HepG2 (cell line): Measurements from ENCODE around the gene RIPOR1. TPM values are rescaled to one million over a fixed set of nuclear protein-coding genes. Genes with fewer than 3 reads are reported as not detected.
A peak's percentile ranks its signal among the peaks of the same experiment; 100 is the strongest.

Experiments
- CC2D1A ChIP-seq: sonication (generic); formaldehyde crosslinking; IDR thresholded peaks from 2 replicates; pipeline ENCODE4 v1.8.1; 2023; ENCODE audit warnings: mild to moderate bottlenecking, missing genetic modification reagents
- CENPT ChIP-seq: sonication (generic); formaldehyde crosslinking; IDR thresholded peaks from 2 replicates; pipeline ENCODE4 v1.8.0; 2022; ENCODE audit warnings: low read depth, mild to moderate bottlenecking, moderate library complexity, missing genetic modification reagents
- ETV6 ChIP-seq: sonication (generic); formaldehyde crosslinking; conservative IDR thresholded peaks from 2 replicates; pipeline ENCODE4 v1.4.0; 2020; ENCODE audit warnings: missing genetic modification reagents
- GATAD2A ChIP-seq: IDR thresholded peaks from 2 replicates; pipeline ENCODE4 v1.6.1; 2016
- JARID2 ChIP-seq: sonication (generic); formaldehyde crosslinking; IDR thresholded peaks from 2 replicates; pipeline ENCODE4 v1.8.1; 2023; ENCODE audit warnings: missing genetic modification reagents, inconsistent platforms; ENCODE audit not compliant: insufficient replicate concordance
- MAZ ChIP-seq, 2 experiments: sonication (generic) in 1 of 2; formaldehyde crosslinking in 1 of 2; IDR thresholded peaks; 2 replicates each; pipeline versions ENCODE4 v1.5.0 to v1.6.1; 2012 to 2020; ENCODE audit warnings: low read depth in 2 of 2, mild to moderate bottlenecking in 2 of 2, borderline replicate concordance in 1 of 2, improper control_type of control experiment in 1 of 2, low read length in 1 of 2, missing genetic modification reagents in 1 of 2, moderate library complexity in 1 of 2
- MYNN ChIP-seq: sonication (generic); formaldehyde crosslinking; IDR thresholded peaks from 2 replicates; pipeline ENCODE4 v1.4.0; 2020; ENCODE audit warnings: mild to moderate bottlenecking, low read depth, missing genetic modification reagents
- PAF1 ChIP-seq: IDR thresholded peaks from 2 replicates; pipeline ENCODE4 v1.6.1; 2016; ENCODE audit warnings: missing genetic modification reagents, missing compliant biosample characterization
- SYNCRIP ChIP-seq: fragments of 200-400 bp; formaldehyde crosslinking; IDR thresholded peaks from 2 replicates; pipeline ENCODE4 v1.6.1; 2018; ENCODE audit warnings: mild to moderate bottlenecking, low read depth, low read length; ENCODE audit not compliant: insufficient read depth
- TCF7 ChIP-seq: sonication (generic); IDR thresholded peaks from 2 replicates; pipeline ENCODE4 v1.6.1; 2016; ENCODE audit warnings: antibody characterized with exemption, low read depth
- ZFP36L1 ChIP-seq: sonication (generic); formaldehyde crosslinking; IDR thresholded peaks from 2 replicates; pipeline ENCODE4 v1.8.0; 2022; ENCODE audit warnings: mild to moderate bottlenecking, missing genetic modification reagents, moderate library complexity
- ZNF564 ChIP-seq: sonication (generic); formaldehyde crosslinking; IDR thresholded peaks from 2 replicates; pipeline ENCODE4 v1.8.1; 2023; ENCODE audit warnings: mild to moderate bottlenecking, missing genetic modification reagents
- ZNF724P ChIP-seq: sonication (generic); formaldehyde crosslinking; IDR thresholded peaks from 2 replicates; pipeline ENCODE4 v1.8.0; 2022; ENCODE audit warnings: missing genetic modification reagents, borderline replicate concordance
- ZNF775 ChIP-seq: sonication (generic); formaldehyde crosslinking; IDR thresholded peaks from 2 replicates; pipeline ENCODE4 v1.4.0; 2020; ENCODE audit warnings: missing genetic modification reagents, mild to moderate bottlenecking, moderate library complexity, borderline replicate concordance
- ZNF792 ChIP-seq: IDR thresholded peaks from 2 replicates; pipeline ENCODE4 v1.6.1; 2016
- ZNF850 ChIP-seq: sonication (generic); formaldehyde crosslinking; conservative IDR thresholded peaks from 2 replicates; pipeline ENCODE4 v1.9.0; 2021; ENCODE audit warnings: mild to moderate bottlenecking, missing genetic modification reagents
- ZSCAN9 ChIP-seq: IDR thresholded peaks from 2 replicates; pipeline ENCODE4 v1.6.1; 2016; ENCODE audit warnings: borderline replicate concordance
- polyA plus RNA-seq, 8 experiments: library from polyadenylated mRNA; depleted of rRNA in 3 of 8; stranded (reverse) in 7 of 8; unstranded in 1 of 8; fragments of >200 nt; fragmentation: Illumina TruSeq in 4 of 8; extraction: Trizol in 4 of 8; gene quantifications; 2 replicates each; pipeline versions ENCODE4 v1.2.1 to v1.2.3, GENCODE V29; 2011 to 2016; ENCODE audit warnings: low read depth in 4 of 8, missing spikeins in 1 of 8, mixed read lengths in 1 of 8; ENCODE audit not compliant: insufficient read depth in 1 of 8
- total RNA-seq, 5 experiments: library from RNA; depleted of rRNA; stranded (reverse); fragments of >200 nt; fragmentation: Illumina TruSeq; extraction: Trizol; gene quantifications; 2 replicates each; pipeline ENCODE4 v1.2.3, GENCODE V29; 2016; ENCODE audit warnings: low read depth in 1 of 5
- TF ChIP-seq, protein P1 (sequence below): sonication (generic); formaldehyde crosslinking; IDR thresholded peaks from 2 replicates; pipeline ENCODE4 v1.4.0; 2020; ENCODE audit warnings: low read depth, mild to moderate bottlenecking, missing genetic modification reagents
- TF ChIP-seq, protein P2 (sequence below): sonication (generic); formaldehyde crosslinking; IDR thresholded peaks from 2 replicates; pipeline ENCODE4 v1.8.0; 2022; ENCODE audit warnings: mild to moderate bottlenecking, missing genetic modification reagents; ENCODE audit not compliant: insufficient replicate concordance
- TF ChIP-seq, protein P3 (sequence below): fragments of 450-650 bp; IDR thresholded peaks from 2 replicates; pipeline ENCODE4 v1.6.1; 2017; ENCODE audit warnings: mild to moderate bottlenecking
- TF ChIP-seq, protein P4 (sequence below): fragments of 450-650 bp; IDR thresholded peaks from 2 replicates; pipeline ENCODE4 v1.6.1; 2017
- TF ChIP-seq, protein P5 (sequence below): sonication (generic); formaldehyde crosslinking; IDR thresholded peaks from 2 replicates; pipeline ENCODE4 v1.8.0; 2023; ENCODE audit warnings: mild to moderate bottlenecking, missing genetic modification reagents

RIPOR1 gene
- total and polyA plus RNA-seq, 2 of the 13 experiments (the other 11 are each of a cell fraction or from before 2014, with no cell fraction given): 4.6 to 8.1 TPM

DNA sequence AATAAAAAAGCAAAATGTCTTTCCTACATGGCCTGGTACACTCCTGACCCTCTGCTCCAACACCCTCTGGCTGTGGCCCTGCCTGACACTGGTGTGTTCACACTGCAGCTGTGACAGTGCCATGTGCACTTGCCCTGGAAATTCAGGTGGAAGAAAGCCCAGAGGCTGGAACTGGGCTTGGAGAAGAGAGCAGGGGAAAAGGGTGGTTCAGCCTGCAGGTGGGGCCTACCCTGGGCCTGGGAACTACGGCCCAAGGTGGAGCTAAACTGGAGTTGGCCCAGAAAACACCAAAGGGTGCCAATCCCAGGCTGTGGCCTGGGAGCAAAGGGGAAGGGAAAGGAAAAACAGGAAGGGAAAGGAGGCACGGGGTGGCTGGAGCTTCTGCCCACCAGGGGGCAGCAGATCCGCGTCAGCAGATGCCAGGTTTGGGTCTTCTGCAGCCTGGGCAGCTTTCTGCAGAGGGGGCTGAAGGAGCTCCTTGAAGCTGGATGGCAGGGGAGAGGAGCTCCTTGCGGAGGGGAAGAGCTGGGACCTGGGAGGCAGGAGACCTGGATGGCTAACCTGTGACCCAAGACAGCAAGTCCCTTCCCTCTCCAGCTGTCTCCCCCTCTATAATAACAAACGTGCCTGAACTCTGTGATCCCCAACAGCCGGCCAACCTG, 18.3 kb downstream of the RIPOR1 start (continued):
- TF ChIP-seq SYNCRIP: no peak
- no peak for TF ChIP-seq PAF1 (CRISPR knock-in tag)
- TF ChIP-seq ZNF792 (CRISPR knock-in tag): no peak
- no peak for TF ChIP-seq ETV6
- TF ChIP-seq, protein P1, sequence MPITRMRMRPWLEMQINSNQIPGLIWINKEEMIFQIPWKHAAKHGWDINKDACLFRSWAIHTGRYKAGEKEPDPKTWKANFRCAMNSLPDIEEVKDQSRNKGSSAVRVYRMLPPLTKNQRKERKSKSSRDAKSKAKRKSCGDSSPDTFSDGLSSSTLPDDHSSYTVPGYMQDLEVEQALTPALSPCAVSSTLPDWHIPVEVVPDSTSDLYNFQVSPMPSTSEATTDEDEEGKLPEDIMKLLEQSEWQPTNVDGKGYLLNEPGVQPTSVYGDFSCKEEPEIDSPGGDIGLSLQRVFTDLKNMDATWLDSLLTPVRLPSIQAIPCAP (CRISPR knock-in tag): no peak
- TF ChIP-seq ZFP36L1 (CRISPR knock-in tag): no peak
- no peak for TF ChIP-seq MYNN (CRISPR knock-in tag)
- no peak for TF ChIP-seq ZNF850 (CRISPR knock-in tag)
- TF ChIP-seq, protein P2, sequence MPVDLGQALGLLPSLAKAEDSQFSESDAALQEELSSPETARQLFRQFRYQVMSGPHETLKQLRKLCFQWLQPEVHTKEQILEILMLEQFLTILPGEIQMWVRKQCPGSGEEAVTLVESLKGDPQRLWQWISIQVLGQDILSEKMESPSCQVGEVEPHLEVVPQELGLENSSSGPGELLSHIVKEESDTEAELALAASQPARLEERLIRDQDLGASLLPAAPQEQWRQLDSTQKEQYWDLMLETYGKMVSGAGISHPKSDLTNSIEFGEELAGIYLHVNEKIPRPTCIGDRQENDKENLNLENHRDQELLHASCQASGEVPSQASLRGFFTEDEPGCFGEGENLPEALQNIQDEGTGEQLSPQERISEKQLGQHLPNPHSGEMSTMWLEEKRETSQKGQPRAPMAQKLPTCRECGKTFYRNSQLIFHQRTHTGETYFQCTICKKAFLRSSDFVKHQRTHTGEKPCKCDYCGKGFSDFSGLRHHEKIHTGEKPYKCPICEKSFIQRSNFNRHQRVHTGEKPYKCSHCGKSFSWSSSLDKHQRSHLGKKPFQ (CRISPR knock-in tag): no peak
- TF ChIP-seq JARID2 (CRISPR knock-in tag): no peak
- TF ChIP-seq TCF7: no peak
- TF ChIP-seq, protein P3, sequence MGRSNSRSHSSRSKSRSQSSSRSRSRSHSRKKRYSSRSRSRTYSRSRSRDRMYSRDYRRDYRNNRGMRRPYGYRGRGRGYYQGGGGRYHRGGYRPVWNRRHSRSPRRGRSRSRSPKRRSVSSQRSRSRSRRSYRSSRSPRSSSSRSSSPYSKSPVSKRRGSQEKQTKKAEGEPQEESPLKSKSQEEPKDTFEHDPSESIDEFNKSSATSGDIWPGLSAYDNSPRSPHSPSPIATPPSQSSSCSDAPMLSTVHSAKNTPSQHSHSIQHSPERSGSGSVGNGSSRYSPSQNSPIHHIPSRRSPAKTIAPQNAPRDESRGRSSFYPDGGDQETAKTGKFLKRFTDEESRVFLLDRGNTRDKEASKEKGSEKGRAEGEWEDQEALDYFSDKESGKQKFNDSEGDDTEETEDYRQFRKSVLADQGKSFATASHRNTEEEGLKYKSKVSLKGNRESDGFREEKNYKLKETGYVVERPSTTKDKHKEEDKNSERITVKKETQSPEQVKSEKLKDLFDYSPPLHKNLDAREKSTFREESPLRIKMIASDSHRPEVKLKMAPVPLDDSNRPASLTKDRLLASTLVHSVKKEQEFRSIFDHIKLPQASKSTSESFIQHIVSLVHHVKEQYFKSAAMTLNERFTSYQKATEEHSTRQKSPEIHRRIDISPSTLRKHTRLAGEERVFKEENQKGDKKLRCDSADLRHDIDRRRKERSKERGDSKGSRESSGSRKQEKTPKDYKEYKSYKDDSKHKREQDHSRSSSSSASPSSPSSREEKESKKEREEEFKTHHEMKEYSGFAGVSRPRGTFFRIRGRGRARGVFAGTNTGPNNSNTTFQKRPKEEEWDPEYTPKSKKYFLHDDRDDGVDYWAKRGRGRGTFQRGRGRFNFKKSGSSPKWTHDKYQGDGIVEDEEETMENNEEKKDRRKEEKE: no peak
- no peak for TF ChIP-seq CENPT
- TF ChIP-seq MAZ (IDR thresholded peaks at IDR 0.05; ENCODE audit: borderline replicate concordance, low read depth, low read length): 0 out of 2 replicates have a peak, but pooled peaks have one; percentile 22
- no peak; the same call in 1 of the 2 replicates for TF ChIP-seq MAZ (CRISPR knock-in tag; IDR thresholded peaks at IDR 0.05; ENCODE audit: low read depth)
- no peak for TF ChIP-seq ZSCAN9 (CRISPR knock-in tag)
- 0 out of 2 replicates have a peak, but pooled peaks have one; percentile 21 for TF ChIP-seq GATAD2A (CRISPR knock-in tag)
- TF ChIP-seq CC2D1A (CRISPR knock-in tag): no peak
- TF ChIP-seq ZNF564 (CRISPR knock-in tag): no peak
- TF ChIP-seq ZNF775 (CRISPR knock-in tag): no peak
- TF ChIP-seq ZNF724P (CRISPR knock-in tag): no peak
- TF ChIP-seq, protein P4, sequence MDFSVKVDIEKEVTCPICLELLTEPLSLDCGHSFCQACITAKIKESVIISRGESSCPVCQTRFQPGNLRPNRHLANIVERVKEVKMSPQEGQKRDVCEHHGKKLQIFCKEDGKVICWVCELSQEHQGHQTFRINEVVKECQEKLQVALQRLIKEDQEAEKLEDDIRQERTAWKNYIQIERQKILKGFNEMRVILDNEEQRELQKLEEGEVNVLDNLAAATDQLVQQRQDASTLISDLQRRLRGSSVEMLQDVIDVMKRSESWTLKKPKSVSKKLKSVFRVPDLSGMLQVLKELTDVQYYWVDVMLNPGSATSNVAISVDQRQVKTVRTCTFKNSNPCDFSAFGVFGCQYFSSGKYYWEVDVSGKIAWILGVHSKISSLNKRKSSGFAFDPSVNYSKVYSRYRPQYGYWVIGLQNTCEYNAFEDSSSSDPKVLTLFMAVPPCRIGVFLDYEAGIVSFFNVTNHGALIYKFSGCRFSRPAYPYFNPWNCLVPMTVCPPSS: no peak
- TF ChIP-seq, protein P5, sequence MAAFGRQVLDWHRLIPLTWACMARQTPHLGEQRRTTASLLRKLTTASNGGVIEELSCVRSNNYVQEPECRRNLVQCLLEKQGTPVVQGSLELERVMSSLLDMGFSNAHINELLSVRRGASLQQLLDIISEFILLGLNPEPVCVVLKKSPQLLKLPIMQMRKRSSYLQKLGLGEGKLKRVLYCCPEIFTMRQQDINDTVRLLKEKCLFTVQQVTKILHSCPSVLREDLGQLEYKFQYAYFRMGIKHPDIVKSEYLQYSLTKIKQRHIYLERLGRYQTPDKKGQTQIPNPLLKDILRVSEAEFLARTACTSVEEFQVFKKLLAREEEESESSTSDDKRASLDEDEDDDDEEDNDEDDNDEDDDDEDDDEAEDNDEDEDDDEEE (CRISPR knock-in tag): no peak
